ENCODE data around the gene CBX5. TPM values are rescaled to one million over a fixed set of nuclear protein-coding genes. Genes with fewer than 3 reads are reported as not detected.

CBX5 gene
- total and polyA plus RNA-seq, 9 of the 15 experiments (the other 6 are each of a cell fraction or from before 2014, with no cell fraction given): 32.6 to 102 (median 59.2) TPM

DNA sequence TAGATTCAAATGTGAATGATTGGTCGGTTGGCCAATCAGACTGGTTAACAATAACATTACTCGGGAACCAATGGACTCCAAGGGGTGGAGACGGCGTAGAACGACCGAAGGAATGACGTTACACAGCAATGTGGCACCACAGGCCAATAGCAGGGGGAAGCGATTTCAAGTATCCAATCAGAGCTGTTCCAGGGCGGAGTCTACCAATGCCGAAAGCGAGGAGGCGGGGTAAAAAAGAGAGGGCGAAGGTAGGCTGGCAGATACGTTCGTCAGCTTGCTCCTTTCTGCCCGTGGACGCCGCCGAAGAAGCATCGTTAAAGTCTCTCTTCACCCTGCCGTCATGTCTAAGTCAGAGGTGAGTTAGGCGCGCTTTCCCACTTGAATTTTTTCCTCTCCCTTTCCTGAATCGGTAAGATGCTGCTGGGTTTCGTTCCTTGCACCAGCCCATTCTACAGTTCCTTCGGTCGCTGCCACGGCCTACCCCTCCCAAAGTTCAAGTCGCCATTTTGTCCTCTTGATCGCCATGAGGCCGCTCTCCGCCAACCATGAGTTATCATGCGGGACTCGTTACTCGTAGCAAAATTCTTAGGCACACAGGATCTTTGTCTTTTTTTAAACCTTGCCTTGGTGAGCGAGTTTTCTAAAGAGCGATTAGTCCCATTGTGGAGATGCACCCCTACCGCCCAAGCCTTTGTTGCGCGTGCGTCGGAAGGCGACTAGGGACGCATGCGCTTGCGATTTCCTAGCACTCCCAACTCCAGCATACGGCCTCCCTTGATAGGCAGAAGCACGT is 742 bp upstream of the CBX5 start, which contains the start of gene HNRNPA1 (continued):
- no peak for TF ChIP-seq MBD1 (CRISPR knock-in tag; IDR thresholded peaks at IDR 0.05)
- TF ChIP-seq TRIM24 (IDR thresholded peaks at IDR 0.05): no peak
- peak in 1 of 2 experiments; percentile 60; a peak in 2 of 4 replicates for TF ChIP-seq ARNT (IDR thresholded peaks at IDR 0.05)
- TF ChIP-seq CXXC5 (CRISPR knock-in tag; IDR thresholded peaks at IDR 0.05): peak; percentile 38; the same call in 1 of the 2 replicates
- no peak for TF ChIP-seq TAL1 (IDR thresholded peaks at IDR 0.05)
- TF ChIP-seq ZNF586 (CRISPR knock-in tag; conservative IDR thresholded peaks at IDR 0.05): no peak
- no peak for TF ChIP-seq WHSC1 (IDR thresholded peaks at IDR 0.05; ENCODE audit: low read length)
- TF ChIP-seq KLF13 (tag; IDR thresholded peaks at IDR 0.05; ENCODE audit: borderline replicate concordance, low read depth): peak; percentile 73; the same call in 1 of the 2 replicates
- no peak for TF ChIP-seq ZFP1 (CRISPR knock-in tag; IDR thresholded peaks at IDR 0.05)
- TF ChIP-seq, protein P1, sequence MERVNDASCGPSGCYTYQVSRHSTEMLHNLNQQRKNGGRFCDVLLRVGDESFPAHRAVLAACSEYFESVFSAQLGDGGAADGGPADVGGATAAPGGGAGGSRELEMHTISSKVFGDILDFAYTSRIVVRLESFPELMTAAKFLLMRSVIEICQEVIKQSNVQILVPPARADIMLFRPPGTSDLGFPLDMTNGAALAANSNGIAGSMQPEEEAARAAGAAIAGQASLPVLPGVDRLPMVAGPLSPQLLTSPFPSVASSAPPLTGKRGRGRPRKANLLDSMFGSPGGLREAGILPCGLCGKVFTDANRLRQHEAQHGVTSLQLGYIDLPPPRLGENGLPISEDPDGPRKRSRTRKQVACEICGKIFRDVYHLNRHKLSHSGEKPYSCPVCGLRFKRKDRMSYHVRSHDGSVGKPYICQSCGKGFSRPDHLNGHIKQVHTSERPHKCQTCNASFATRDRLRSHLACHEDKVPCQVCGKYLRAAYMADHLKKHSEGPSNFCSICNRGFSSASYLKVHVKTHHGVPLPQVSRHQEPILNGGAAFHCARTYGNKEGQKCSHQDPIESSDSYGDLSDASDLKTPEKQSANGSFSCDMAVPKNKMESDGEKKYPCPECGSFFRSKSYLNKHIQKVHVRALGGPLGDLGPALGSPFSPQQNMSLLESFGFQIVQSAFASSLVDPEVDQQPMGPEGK (CRISPR knock-in tag; IDR thresholded peaks at IDR 0.05; ENCODE audit: borderline replicate concordance): no peak
- TF ChIP-seq KDM4B (IDR thresholded peaks at IDR 0.05; ENCODE audit: borderline replicate concordance in 2 of 2, low read depth in 1 of 2): peak in 1 of 2 experiments; percentile 52; a peak in 1 of 4 replicates
- TF ChIP-seq, protein P2, sequence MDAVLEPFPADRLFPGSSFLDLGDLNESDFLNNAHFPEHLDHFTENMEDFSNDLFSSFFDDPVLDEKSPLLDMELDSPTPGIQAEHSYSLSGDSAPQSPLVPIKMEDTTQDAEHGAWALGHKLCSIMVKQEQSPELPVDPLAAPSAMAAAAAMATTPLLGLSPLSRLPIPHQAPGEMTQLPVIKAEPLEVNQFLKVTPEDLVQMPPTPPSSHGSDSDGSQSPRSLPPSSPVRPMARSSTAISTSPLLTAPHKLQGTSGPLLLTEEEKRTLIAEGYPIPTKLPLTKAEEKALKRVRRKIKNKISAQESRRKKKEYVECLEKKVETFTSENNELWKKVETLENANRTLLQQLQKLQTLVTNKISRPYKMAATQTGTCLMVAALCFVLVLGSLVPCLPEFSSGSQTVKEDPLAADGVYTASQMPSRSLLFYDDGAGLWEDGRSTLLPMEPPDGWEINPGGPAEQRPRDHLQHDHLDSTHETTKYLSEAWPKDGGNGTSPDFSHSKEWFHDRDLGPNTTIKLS (IDR thresholded peaks at IDR 0.05; ENCODE audit: borderline replicate concordance, low read depth): no peak
